A204.1 (cell line): ENCODE results near the gene SMIM35.
"Not testable (repeated sequence)": the region's sequence is repeated elsewhere in the genome, so short reads cannot be mapped to it uniquely, and the experiment has no call there.

ENCODE experiments used
- FAIRE-seq: peaks from 2 replicates; lab custom pipeline; 2012; peaks lifted over from hg19 to GRCh38; lab: Jason Lieb, UNC

Gene SMIM35

GRCh38 chr11:118027694-118028093, 59.1 kb downstream of the SMIM35 start:
- FAIRE-seq, result no peak

- peak; percentile 89 for FAIRE-seq
Observed at GRCh38 chr11:118021146-118021545, 65.6 kb downstream of the SMIM35 start.

GRCh38 chr11:118018401-118018800, 68.4 kb downstream of the SMIM35 start:
- FAIRE-seq, result no peak

- FAIRE-seq, result no peak
Observed at GRCh38 chr11:118017631-118018315, 69.0 kb downstream of the SMIM35 start.

- FAIRE-seq, result no peak
Observed at GRCh38 chr11:118017111-118017510, 69.7 kb downstream of the SMIM35 start.

GRCh38 chr11:118016104-118016503, 70.7 kb downstream of the SMIM35 start:
- FAIRE-seq, result no peak

- FAIRE-seq, result no peak
Observed at GRCh38 chr11:118015385-118015841, 71.3 kb downstream of the SMIM35 start.

- no peak for FAIRE-seq
Observed at GRCh38 chr11:118014022-118014421, 72.7 kb downstream of the SMIM35 start.

- FAIRE-seq, result no peak
Observed at GRCh38 chr11:118012083-118012669, 74.6 kb downstream of the SMIM35 start.

- FAIRE-seq, result no peak
Observed at GRCh38 chr11:118010738-118011461, 75.9 kb downstream of the SMIM35 start.

GRCh38 chr11:118009864-118010737, 76.7 kb downstream of the SMIM35 start:
- FAIRE-seq, result no peak

- FAIRE-seq, result no peak
Observed at GRCh38 chr11:118008271-118008911, 78.4 kb downstream of the SMIM35 start.

- not testable (repeated sequence) for FAIRE-seq
Observed at GRCh38 chr11:118007563-118008270, 79.0 kb downstream of the SMIM35 start.

GRCh38 chr11:118007040-118007439, 79.7 kb downstream of the SMIM35 start:
- no peak for FAIRE-seq

GRCh38 chr11:118006153-118006534, 80.6 kb downstream of the SMIM35 start:
- FAIRE-seq, result no peak

GRCh38 chr11:118005224-118006152, 81.3 kb downstream of the SMIM35 start:
- FAIRE-seq, result no peak

GRCh38 chr11:118004543-118005223, 82.1 kb downstream of the SMIM35 start:
- FAIRE-seq, result no peak

GRCh38 chr11:118003456-118003855, 83.3 kb downstream of the SMIM35 start:
- FAIRE-seq, result no peak
